Femur (tissue), 1 donor: Measurements from ENCODE around the gene PIGC.
A peak's percentile ranks its signal among the peaks of the same experiment; 100 is the strongest.

ENCODE experiments used
- DNase-seq: peaks from one replicate; pipeline ENCODE4 v3.0.0-alpha.2; 2017

PIGC gene

DNA sequence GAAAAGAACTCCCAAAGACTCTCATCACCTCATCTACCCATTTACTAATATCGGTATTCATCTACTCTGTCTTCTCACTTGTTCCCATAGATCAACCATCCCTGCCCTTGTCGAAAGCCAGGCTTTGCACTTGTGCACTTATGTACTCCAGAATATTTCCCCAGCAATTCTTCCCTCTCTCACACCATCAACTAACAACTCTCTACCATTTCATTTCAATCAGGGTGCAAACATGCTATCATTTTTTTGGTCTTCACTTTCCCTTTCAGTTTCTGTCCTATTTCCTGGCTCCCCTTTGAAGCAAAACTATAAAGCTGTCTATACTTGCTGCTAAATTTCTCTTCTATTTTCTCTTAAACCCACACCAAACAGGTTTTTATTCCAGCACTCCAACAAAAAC, 16.7 kb downstream of the PIGC start:
- no peak for DNase-seq

DNA sequence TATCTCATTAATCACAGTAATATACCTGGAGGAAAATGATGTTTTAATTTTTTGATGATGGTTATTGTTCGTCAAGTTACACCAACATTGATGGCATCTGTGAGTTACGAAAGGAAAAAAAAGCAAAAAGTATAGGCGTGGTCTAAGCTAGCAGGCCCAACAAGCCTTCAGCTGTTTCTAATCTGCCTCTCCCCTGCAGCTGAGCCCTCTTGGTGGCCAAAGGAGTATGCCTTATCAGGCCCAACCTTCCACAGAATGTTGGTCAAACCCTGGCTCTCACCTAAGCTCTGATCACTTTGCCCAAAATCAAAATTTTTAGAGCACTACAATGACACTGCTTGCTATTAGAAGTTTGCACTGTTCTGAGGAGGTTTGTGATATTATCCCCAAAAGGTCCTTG, 18.5 kb downstream of the PIGC start:
- no peak for DNase-seq

DNA sequence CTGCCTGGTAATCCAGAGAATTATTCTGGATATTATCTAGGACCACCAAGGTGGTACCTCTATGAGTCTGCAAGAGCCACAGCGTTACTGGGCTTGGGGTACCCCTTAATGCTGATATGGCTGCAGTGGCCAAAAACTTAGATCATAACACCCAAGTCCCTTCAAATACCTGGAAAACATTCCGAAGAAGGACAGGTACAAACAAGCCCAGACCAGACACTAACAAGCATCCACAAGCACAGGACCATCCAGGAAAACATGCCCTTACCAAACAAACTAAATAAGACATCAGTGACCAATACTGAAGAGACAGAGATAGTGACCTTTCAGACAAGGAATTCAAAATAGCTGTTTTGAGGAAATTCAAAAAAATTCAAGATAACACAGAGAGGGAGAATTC, 20.5 kb downstream of the PIGC start:
- DNase-seq: no peak

DNA sequence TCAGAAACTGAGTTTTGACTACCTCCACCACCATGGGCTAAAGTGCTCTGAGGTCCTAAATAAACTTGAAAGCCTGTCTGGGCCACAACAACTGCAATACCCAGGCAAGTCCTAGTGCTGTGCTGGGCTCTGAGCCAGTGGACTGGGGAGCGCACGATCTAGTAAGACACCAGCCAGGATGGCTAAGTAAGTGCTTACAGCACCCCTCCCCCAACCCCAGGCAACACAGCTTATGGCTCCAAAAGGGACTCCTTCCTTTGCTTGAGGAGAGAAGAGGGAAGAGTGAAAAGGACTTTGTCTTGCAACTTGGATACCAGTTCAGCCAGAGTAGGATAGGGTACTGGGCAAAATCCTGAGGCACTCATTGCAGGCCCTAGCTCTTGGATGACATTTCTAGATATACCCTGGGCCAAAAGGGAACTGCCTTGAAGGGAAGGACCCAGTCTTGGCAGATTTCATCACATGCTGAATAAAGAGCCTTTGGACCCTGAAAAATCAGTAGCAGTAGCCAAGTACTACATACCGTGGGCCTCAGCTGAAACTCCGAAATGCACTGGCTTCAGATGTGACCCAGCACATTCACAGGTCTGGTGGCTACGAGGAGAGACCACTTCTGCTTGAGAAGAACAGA, 21.8 kb downstream of the PIGC start:
- no peak for DNase-seq

DNA sequence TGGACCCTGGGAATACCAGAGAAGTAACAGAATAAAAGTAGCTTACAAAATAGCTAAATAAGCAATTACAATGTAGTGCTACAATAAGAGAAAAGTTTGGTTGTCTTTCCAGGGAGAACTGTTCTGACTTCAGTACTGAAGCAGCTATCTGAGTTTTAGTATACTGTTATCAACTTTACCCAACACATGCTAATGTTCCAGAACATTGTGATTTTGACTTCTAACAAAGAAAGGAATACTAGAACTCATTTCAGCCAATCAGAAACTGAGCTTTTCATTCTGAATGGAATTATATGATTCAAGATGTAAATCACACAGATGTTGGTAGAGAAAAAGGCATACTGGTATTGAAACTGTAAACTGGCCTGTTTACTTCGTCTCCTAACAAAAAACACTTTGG, 23.5 kb downstream of the PIGC start, which contains the start of gene C1orf105:
TSS of gene C1orf105 (plus strand) at position 301 of the 400 bp plus-strand sequence. CDS start 201 bp downstream, outside the sequence.
- DNase-seq: no peak

DNA sequence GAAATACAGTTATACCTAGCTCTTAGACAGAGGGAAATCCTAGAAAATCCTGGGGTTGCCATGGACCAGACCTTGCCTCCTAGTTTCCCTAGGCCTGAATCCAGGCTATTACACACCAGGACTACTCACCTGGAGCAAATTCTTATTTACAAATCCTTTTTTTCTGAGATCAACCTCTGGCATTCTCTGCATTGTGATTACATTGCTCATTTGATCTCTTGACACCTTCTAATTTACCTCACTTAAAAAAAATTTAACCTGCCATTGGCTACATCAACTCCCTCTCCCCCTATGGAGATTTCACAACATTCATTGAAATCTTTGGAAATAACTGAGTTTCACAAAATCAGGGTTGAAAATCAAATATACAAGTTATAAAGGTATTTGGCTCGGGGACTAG, 26.3 kb downstream of the PIGC start:
- no peak for DNase-seq

DNA sequence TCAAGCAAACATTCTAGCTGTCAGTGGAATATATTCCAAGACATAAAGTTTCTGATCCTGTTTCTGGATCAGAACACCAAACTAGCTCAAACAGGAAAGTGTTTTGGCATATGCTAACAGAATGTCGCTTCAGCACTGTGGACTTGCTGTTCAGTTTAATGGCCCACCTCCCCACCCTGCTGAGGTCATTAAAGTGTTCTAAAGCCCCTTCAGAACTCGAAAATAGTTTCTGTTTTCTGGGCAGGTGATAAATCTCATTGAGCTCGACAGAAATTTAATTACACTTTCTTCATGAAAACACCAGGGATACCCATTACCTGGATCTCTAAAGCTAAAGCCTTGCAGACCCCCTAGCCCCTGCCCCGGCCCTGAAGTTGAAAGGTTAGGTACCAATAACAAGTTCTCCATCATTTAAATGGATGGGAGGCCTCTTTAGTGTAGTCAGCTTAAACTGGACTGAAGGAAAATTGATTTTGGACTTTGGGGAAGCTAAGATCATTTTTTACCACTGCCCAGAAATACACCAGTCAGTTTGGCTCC, 27.3 kb downstream of the PIGC start:
- DNase-seq: no peak

DNA sequence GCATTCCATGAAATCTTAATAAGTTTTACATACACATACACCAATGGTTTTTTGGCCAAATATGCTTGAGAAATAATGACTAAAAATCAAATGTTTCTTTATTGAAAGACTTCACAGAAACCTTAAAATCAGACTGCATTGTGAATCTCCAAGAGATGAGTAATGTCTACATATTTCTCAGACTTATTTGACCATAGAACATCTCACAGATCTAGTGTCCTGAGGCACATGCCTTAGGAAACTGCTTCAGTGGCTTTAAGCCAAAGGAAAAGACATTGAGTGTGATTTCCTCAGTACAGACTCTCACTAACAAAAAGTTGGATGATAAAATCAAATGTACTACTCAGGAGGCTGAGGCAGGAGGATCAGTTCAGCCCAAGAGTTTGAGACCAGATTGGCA, 29.5 kb downstream of the PIGC start:
- no peak for DNase-seq

- DNase-seq: no peak
Measured at GRCh38 chr1:172411791-172412338, 32.0 kb downstream of the PIGC start.

DNA sequence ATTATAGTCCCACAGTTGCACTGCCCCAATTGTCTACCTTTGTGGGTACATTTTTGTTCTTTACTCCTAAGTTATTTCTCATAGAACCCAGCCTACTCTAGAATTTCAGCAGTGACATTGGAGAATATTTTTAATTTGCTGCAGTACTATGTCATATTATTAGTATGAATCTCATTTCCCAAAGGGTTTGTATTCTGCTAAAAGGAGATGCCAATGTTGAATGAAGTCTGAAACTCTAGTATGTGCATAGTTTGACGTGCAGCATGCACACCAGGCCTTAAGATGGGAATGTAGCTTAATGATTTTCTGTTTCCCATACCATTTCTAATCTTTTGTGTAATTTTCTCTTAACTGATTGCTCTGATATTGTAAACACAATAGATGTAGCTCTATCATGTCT, 33.8 kb downstream of the PIGC start:
- no peak for DNase-seq

- DNase-seq: no peak
Measured at GRCh38 chr1:172408958-172409357, 34.9 kb downstream of the PIGC start.

DNA sequence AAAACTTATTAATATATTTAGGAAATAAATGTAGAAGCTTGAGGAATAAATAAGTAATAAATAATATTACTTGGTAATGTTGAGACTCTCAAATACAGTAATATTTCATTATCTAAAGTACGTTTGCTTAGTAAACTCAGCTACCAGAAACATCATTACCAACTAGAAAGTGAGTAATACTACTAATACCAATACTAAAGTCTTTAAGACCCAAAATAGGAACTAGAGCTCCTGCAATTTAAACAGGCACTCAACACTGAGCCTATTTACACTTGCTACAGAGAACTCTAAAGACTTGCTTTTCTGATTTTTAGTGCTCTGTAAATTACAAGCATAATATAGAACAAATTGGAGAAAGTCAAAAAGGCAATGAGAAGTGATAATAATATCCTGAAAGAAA, 36.9 kb downstream of the PIGC start:
- DNase-seq: no peak

GRCh38 chr1:172405912-172406311, 38.0 kb downstream of the PIGC start:
- no peak for DNase-seq

DNA sequence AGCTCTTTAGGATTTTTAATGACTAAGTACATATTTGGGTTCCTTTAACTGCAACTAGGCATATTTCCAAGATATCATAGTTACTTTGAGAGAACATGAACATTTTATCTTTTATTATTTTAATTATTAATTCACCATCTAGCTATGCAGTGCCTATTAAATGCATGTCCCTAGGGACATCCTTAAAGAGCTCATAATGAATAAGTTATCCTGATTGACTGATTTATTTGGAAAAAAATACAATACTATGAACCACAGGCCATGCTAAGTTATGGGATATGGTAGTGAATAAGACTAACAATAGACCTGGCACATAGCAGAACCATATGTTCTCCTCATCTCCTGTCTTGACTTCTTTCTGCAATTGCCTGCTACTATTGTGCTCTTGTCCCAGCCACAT, 39.7 kb downstream of the PIGC start:
- DNase-seq: no peak

GRCh38 chr1:172402878-172403569, 40.8 kb downstream of the PIGC start:
- no peak for DNase-seq

- DNase-seq: no peak
Measured at GRCh38 chr1:172401892-172402291, 42.0 kb downstream of the PIGC start.

DNA sequence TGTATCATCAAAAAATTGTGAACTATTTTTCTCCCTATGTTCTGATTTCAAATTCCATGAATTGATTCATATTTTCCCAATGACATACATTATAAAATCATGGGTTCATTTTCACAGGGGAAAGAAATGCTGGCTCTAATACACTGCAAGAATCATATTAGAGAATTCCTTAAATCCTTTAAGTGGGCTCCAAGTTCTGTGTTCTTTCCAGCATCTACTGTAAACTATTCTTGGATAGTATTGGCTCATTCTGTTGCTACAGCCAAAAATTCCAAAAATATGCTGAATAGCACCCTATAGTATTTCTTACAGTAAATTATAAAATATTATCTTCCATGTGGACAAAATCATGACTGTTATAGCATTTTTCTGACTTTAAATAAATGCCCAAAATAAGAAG, 42.4 kb downstream of the PIGC start:
- DNase-seq: no peak

- DNase-seq: no peak
Measured at GRCh38 chr1:172400722-172401105, 43.2 kb downstream of the PIGC start.

- no peak for DNase-seq
Measured at GRCh38 chr1:172399756-172400721, 43.8 kb downstream of the PIGC start.

- peak; percentile 89 for DNase-seq
Measured at GRCh38 chr1:172398970-172399755, 44.7 kb downstream of the PIGC start.

GRCh38 chr1:172398193-172398592, 45.7 kb downstream of the PIGC start:
- no peak for DNase-seq

GRCh38 chr1:172397633-172398032, 46.2 kb downstream of the PIGC start:
- no peak for DNase-seq
